PC-9 (cell line): Measurements from ENCODE around the gene POU5F1. TPM values are rescaled to one million over a fixed set of nuclear protein-coding genes. Genes with fewer than 3 reads are reported as not detected.
"Not testable (repeated sequence)": the region's sequence is repeated elsewhere in the genome, so short reads cannot be mapped to it uniquely, and the experiment has no call there.

Experiments used
- BruUV-seq: library from RNA; stranded (reverse); fragments of 400-500 nt; replicated peaks from 2 replicates; lab custom pipeline; 2021; lab: Mats Ljungman, UMichigan
- CTCF ChIA-PET: fragments of 300-600 bp; sonication (Branson Sonifier 250); formaldehyde crosslinking; loops from one replicate; lab custom pipeline; 2022; ENCODE audit warnings: antibody characterized with exemption; lab: Charles Lee
- POLR2A ChIA-PET: fragments of 300-600 bp; sonication (Branson Sonifier 250); formaldehyde crosslinking; loops from one replicate; lab custom pipeline; 2022; ENCODE audit warnings: antibody characterized with exemption; ENCODE audit not compliant: unreplicated experiment; lab: Charles Lee
- DNase-seq, 2 experiments: peaks; one replicate each; pipeline versions ENCODE4 v3.0.0 to v3.0.0-alpha.2; 2015 to 2022; ENCODE audit warnings: mixed read lengths in 1 of 2
- H2AFZ ChIP-seq: fragments of 200-600 bp; sonication (generic); 2 replicates; pipeline ENCODE4 v1.8.1; 2017; ENCODE audit warnings: antibody characterized with exemption
- H3F3A ChIP-seq: fragments of 200-600 bp; sonication (generic); 2 replicates; pipeline ENCODE4 v1.8.1; 2017; ENCODE audit warnings: antibody characterized with exemption, mild to moderate bottlenecking, low read depth; ENCODE audit not compliant: insufficient read depth
- H3K27ac ChIP-seq: fragments of 200-600 bp; sonication (generic); 2 replicates; pipeline ENCODE4 v1.6.1; 2016; ENCODE audit warnings: mixed run types
- H3K27me3 ChIP-seq: fragments of 200-600 bp; sonication (generic); 2 replicates; pipeline ENCODE4 v1.6.1; 2016; ENCODE audit warnings: low read depth, mixed run types; ENCODE audit not compliant: insufficient read depth
- H3K36me3 ChIP-seq: fragments of 200-600 bp; sonication (generic); 2 replicates; pipeline ENCODE4 v1.6.1; 2016; ENCODE audit warnings: low read depth, mixed run types
- H3K4me1 ChIP-seq: fragments of 200-600 bp; sonication (generic); replicated peaks from 2 replicates; pipeline ENCODE4 v1.6.1; 2016; ENCODE audit warnings: mixed run types; ENCODE audit not compliant: insufficient read depth
- H3K4me2 ChIP-seq: fragments of 200-600 bp; sonication (generic); 2 replicates; pipeline ENCODE4 v1.6.1; 2017; ENCODE audit warnings: mixed run types
- H3K4me3 ChIP-seq: fragments of 200-600 bp; sonication (generic); 2 replicates; pipeline ENCODE4 v1.6.1; 2016; ENCODE audit warnings: mixed run types
- H3K79me2 ChIP-seq: fragments of 200-600 bp; sonication (generic); 2 replicates; pipeline ENCODE4 v1.6.1; 2017; ENCODE audit warnings: low read depth, mixed run types
- H3K9me2 ChIP-seq: fragments of 200-600 bp; sonication (generic); 2 replicates; pipeline ENCODE4 v1.8.1; 2017; ENCODE audit warnings: mild to moderate bottlenecking; ENCODE audit not compliant: insufficient read depth
- H3K9me3 ChIP-seq: fragments of 200-600 bp; sonication (generic); 2 replicates; pipeline ENCODE4 v1.8.1; 2016; ENCODE audit warnings: low read depth; ENCODE audit not compliant: insufficient read depth
- H4K20me1 ChIP-seq: fragments of 200-600 bp; sonication (generic); 2 replicates; pipeline ENCODE4 v1.8.1; 2017; ENCODE audit not compliant: insufficient read depth
- CTCF ChIP-seq: fragments of 200-600 bp; sonication (generic); conservative IDR thresholded peaks from 2 replicates; pipeline ENCODE4 v1.6.1; 2017; ENCODE audit warnings: mixed run types, antibody characterized with exemption, mild to moderate bottlenecking, moderate library complexity
- EZH2 ChIP-seq: fragments of 200-600 bp; sonication (generic); IDR thresholded peaks from 2 replicates; pipeline ENCODE4 v1.8.0; 2017; ENCODE audit warnings: antibody characterized with exemption, low read depth
- intact Hi-C: fragments of 100-400 bp; cut with micrococcal nuclease; formaldehyde crosslinking; loops from one replicate; pipeline ENCODE4 v1.10.0; 2022; ENCODE audit not compliant: unreplicated experiment
- total RNA-seq: library from RNA; stranded (reverse); gene quantifications from 2 replicates; pipeline ENCODE4 v1.2.3, GENCODE V29; 2021

POU5F1 gene
- total RNA-seq, 1 experiment from 2014 or later: 1.4 TPM

- intact Hi-C loops: loop anchor here (5.0 kb wide), 2 partner anchors 367 to 712 kb away; no protein-coding TSS in a partner anchor
- no peak overlapping the region for H2AFZ ChIP-seq
- no peak overlapping the region for H3K4me2 ChIP-seq
- DNase-seq: no peak
- CTCF ChIA-PET: interaction anchor here (0.8 kb wide), 1 partner anchor 126 kb away, joined by 10 read pairs; no protein-coding TSS in a partner anchor
- H3K9me2 ChIP-seq: no peaks in the 10 kb centered on the region
- H3K4me3 ChIP-seq: no peak overlapping the region
- peaks cover 16% of the 10 kb centered on the region; the same call in 1 of the 2 replicates for H3F3A ChIP-seq
- no peaks in the 10 kb centered on the region for H3K27me3 ChIP-seq
- POLR2A ChIA-PET: interaction anchor here (0.9 kb wide), 1 partner anchor 36 kb away, joined by 4 read pairs; the partner anchor contains the start of gene TCF19
- H4K20me1 ChIP-seq: no peaks in the 10 kb centered on the region
- BruUV-seq: no TSS peak
- peaks cover 1% of the 10 kb centered on the region; the same call in 1 of the 2 replicates for H3K79me2 ChIP-seq
- no peaks in the 10 kb centered on the region for H3K9me3 ChIP-seq
- TF ChIP-seq EZH2 (no peak), CTCF (no peak)
- H3K27ac ChIP-seq: no peak overlapping the region
- 0 out of 2 replicates have a peak, but pooled peaks cover 5% of the 10 kb centered on the region for H3K4me1 ChIP-seq
- no peaks in the 10 kb centered on the region for H3K36me3 ChIP-seq
These were observed 23.8 kb upstream of the POU5F1 start for GRCh38 chr6:31194061-31194834.

- POLR2A ChIA-PET: no interaction called here
- Histone ChIP-seq H3K9me3 (no peaks in the 10 kb centered on the region), H3K27ac (no peak overlapping the region), H3F3A (peaks cover 16% of the 10 kb centered on the region; the same call in 1 of the 2 replicates), H3K4me3 (no peak overlapping the region), H2AFZ (no peak overlapping the region), H3K4me2 (no peak overlapping the region), H3K9me2 (no peaks in the 10 kb centered on the region), H4K20me1 (no peaks in the 10 kb centered on the region), H3K4me1 (no peaks in the 10 kb centered on the region), H3K36me3 (no peaks in the 10 kb centered on the region), H3K27me3 (no peaks in the 10 kb centered on the region), H3K79me2 (no peaks in the 10 kb centered on the region)
- no peak for DNase-seq
- CTCF ChIA-PET: interaction anchor here (0.5 to 0.8 kb wide), 4 partner anchors 24 to 390 kb away, joined by 3 to 5 read pairs (median 4); no protein-coding TSS in a partner anchor
- no peak for TF ChIP-seq EZH2
- TF ChIP-seq CTCF: no peak
- BruUV-seq: no TSS peak
- intact Hi-C loops: loop anchor here (2.0 to 5.0 kb wide), 4 partner anchors 34 to 711 kb away; partner anchors contain the start of gene TCF19
These were observed 22.7 kb upstream of the POU5F1 start for GRCh38 chr6:31193206-31193605.

- peak; percentile 69 to 76 for DNase-seq
- intact Hi-C loops: loop anchor here (1.0 to 5.0 kb wide), 6 partner anchors 34 to 710 kb away; partner anchors contain the start of gene TCF19
- not testable (repeated sequence) for H3K4me1 ChIP-seq, H3K4me2 ChIP-seq, H4K20me1 ChIP-seq, H3K9me3 ChIP-seq, H3K9me2 ChIP-seq, H2AFZ ChIP-seq, H3K4me3 ChIP-seq, BruUV-seq, H3K36me3 ChIP-seq, H3K79me2 ChIP-seq, H3K27me3 ChIP-seq, H3K27ac ChIP-seq
- TF ChIP-seq CTCF: peak; percentile 74
- ChIA-PET CTCF (interaction anchor here (0.5 to 1.2 kb wide), 14 partner anchors 23 to 440 kb away, joined by 3 to 10 read pairs (median 4); partner anchors contain the start of genes CCHCR1, PSORS1C2 and VARS2), POLR2A (interaction anchor here (0.6 kb wide), 1 partner anchor 446 kb away, joined by 10 read pairs; no protein-coding TSS in a partner anchor)
- H3F3A ChIP-seq: peaks cover 16% of the 10 kb centered on the region; the same call in 1 of the 2 replicates
These were observed 22.1 kb upstream of the POU5F1 start for GRCh38 chr6:31192431-31193105.
